Right lobe of liver (tissue), 6 donors: ENCODE measurements around the gene TMEM114. TPM values are rescaled to one million over a fixed set of nuclear protein-coding genes. Genes with fewer than 3 reads are reported as not detected.

Experiments used
- ATAC-seq, 4 donors: fragments of 200-7000 bp; cut with Tn5 transposase; one replicate each; pipeline ENCODE4 v1.9.1; 2020; ENCODE audit warnings: mild to moderate bottlenecking in 4 of 4, moderate library complexity in 4 of 4
- DNase-seq, 3 donors: peaks; one replicate each; pipeline ENCODE4 v3.0.0-alpha.2; 2020
- H3K27ac ChIP-seq, 3 donors: fragments of 200-600 bp; one replicate each; pipeline ENCODE4 v1.8.0; 2022
- H3K27me3 ChIP-seq, 2 donors: fragments of 200-600 bp; one replicate each; pipeline ENCODE4 v1.8.0; 2022
- H3K36me3 ChIP-seq, 4 donors: fragments of 200-600 bp; sonication (generic) in 1 of 4; one replicate each; pipeline versions ENCODE4 v1.5.1 to v1.8.0; 2017 to 2022; ENCODE audit warnings: control low read depth in 1 of 4
- H3K4me1 ChIP-seq, 4 donors: fragments of 200-600 bp; sonication (generic) in 1 of 4; one replicate each; pipeline versions ENCODE4 v1.5.1 to v1.8.0; 2017 to 2022; ENCODE audit warnings: control low read depth in 1 of 4
- H3K4me3 ChIP-seq, 3 donors: fragments of 200-600 bp; one replicate each; pipeline ENCODE4 v1.8.0; 2022
- H3K9me3 ChIP-seq, 4 donors: fragments of 200-600 bp; sonication (generic) in 1 of 4; one replicate each; pipeline versions ENCODE4 v1.5.1 to v1.8.0; 2017 to 2022; ENCODE audit warnings: control low read depth in 1 of 4
- POLR2A ChIP-seq: fragments of 450-650 bp; IDR thresholded peaks from one replicate; pipeline ENCODE4 v1.6.1; 2017; ENCODE audit warnings: antibody characterized with exemption, mild to moderate bottlenecking
- WGBS: methylation state at CpG from one replicate; pipeline ENCODE4 v1.1.6; 2018; ENCODE audit warnings: low coverage, low lambda C conversion rate; ENCODE audit not compliant: insufficient coverage; ENCODE audit errors: missing lambda C conversion rate; 5-methylcytosine and 5-hydroxymethylcytosine counted together
- intact Hi-C, 2 donors: fragments of 100-400 bp; cut with DNase I; formaldehyde crosslinking; loops; one replicate each; pipeline versions ENCODE4 v1.11.2 to v1.14.1; 2022
- total RNA-seq, 6 experiments: library from RNA; depleted of rRNA in 2 of 6; stranded (reverse); fragments of >200 nt in 2 of 6; fragmentation: NEBNext Ultra II Directional in 3 of 6; extraction: Animal tissue kit (Norgen Biotek cat#: 25700) in 3 of 6; gene quantifications; one replicate each; pipeline versions ENCODE4 v1.1.0 to v1.2.4, GENCODE V29; 2016 to 2023
- TF ChIP-seq, protein P1 (sequence below), 4 donors: fragments of 200-600 bp in 3 of 4; fragments of 450-650 bp in 1 of 4; IDR thresholded peaks; one replicate each; pipeline versions ENCODE4 v1.5.1 to v1.8.0; 2016 to 2022; ENCODE audit warnings: antibody characterized with exemption in 4 of 4, mild to moderate bottlenecking in 2 of 4
- donor health status: DM: no; HTN: yes; CAD: no.
- donor health status: DM: no; HTN: no; CAD: no.
- donor health status: DM: no; HTN: no; CAD: no.
- donor health status: DM: no; HTN: yes; CAD: no.
- donor health status: DM: no; HTN: yes; CAD: no.

Gene TMEM114
- total RNA-seq, 6 experiments from 2014 or later = not detected

DNA sequence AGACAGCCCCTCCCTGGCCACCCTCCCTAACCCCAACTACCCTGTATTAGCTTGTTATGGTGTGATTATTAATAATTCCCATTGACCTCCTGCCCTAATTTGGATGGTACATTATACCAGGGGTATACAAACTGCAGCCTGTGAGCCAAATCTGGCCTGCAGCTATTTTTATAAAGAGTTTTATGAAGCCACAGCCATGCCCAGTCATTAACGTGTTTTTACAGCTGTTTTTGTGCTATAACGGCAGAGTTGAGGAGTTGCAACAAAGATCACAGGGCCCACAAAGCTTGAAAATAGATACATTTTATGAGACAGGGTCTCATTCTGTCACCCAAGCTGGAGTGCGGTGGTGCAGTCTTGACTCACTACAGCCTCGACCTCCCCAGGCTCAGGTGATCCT lies 37.1 kb upstream of the TMEM114 start:
- TF ChIP-seq, protein P1, sequence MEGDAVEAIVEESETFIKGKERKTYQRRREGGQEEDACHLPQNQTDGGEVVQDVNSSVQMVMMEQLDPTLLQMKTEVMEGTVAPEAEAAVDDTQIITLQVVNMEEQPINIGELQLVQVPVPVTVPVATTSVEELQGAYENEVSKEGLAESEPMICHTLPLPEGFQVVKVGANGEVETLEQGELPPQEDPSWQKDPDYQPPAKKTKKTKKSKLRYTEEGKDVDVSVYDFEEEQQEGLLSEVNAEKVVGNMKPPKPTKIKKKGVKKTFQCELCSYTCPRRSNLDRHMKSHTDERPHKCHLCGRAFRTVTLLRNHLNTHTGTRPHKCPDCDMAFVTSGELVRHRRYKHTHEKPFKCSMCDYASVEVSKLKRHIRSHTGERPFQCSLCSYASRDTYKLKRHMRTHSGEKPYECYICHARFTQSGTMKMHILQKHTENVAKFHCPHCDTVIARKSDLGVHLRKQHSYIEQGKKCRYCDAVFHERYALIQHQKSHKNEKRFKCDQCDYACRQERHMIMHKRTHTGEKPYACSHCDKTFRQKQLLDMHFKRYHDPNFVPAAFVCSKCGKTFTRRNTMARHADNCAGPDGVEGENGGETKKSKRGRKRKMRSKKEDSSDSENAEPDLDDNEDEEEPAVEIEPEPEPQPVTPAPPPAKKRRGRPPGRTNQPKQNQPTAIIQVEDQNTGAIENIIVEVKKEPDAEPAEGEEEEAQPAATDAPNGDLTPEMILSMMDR (IDR thresholded peaks at IDR 0.05) = no peak
- TF ChIP-seq POLR2A = no peak
- ATAC-seq (no peak), DNase-seq (no peak)
- Histone ChIP-seq H3K27me3 (no peaks in the 10 kb centered on the region), H3K36me3 (peaks cover 0 to 63% (median 15%) of the 10 kb centered on the region in 4 donors), H3K9me3 (no peaks in the 10 kb centered on the region), H3K27ac (no peak overlapping the region), H3K4me3 (no peak overlapping the region), H3K4me1 (peaks cover 0 to 4% (median 0%) of the 10 kb centered on the region in 4 donors)
- WGBS = 94% methylated on average over 4 of the region's 4 CpGs
- intact Hi-C loops = no loop called here

DNA sequence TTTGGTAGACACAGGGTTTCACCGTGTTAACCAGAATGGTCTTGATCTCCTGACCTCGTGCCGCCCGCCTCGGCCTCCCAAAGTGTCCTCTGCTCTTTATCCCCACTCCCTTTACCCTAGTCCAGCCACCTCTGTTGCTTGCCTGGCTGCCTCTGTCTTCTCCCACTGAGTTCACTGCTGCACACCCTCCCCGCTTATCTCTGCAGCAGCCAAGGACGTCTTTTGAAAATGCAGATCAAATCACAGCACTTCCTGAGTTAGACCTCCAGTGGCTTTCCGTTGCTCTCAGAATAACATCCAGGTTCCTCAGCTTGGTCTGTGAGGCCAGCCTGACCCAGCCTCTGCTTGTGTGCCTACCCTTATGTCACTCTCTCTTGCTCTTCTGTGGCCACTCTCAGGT lies 36.6 kb upstream of the TMEM114 start:
- H3K4me3 ChIP-seq = no peak overlapping the region
- no peak overlapping the region for H3K27ac ChIP-seq
- H3K9me3 ChIP-seq = no peaks in the 10 kb centered on the region
- TF ChIP-seq POLR2A = no peak
- TF ChIP-seq, protein P1 (IDR thresholded peaks at IDR 0.05) = no peak
- DNase-seq (no peak), ATAC-seq (no peak)
- WGBS = 80% methylated on average over 4 of the region's 8 CpGs
- intact Hi-C loops = no loop called here
- H3K36me3 ChIP-seq = peaks cover 0 to 59% (median 15%) of the 10 kb centered on the region in 4 donors
- no peaks in the 10 kb centered on the region for H3K27me3 ChIP-seq
- H3K4me1 ChIP-seq = peaks cover 0 to 6% (median 0%) of the 10 kb centered on the region in 4 donors

DNA sequence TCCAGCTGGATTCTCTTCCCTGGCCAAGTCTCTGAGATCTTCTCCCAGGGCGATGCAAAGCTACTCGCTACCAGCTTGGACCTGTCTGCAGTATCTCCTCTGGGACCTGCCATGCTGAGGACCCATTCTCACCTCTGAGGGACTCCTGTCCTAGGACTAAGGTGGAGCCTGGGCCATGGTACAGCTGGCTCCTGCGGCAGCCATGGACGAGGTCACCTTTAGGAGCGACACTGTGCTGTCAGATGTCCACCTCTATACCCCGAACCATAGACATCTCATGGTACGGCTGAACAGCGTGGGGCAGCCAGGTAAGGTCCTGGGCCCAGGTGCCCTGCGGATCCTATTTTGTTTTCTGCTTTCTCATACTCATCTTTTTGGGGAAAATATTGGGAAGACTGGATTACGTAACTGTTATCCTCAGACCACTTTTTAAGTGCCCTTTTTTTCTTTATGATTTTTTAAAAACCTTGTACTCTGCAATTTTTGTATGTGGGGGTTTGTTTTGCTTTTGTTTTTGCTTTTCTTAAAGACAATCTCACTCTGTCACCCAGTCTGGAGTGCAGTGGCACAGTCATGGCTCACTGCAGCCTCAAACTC lies 35.3 kb upstream of the TMEM114 start:
- Histone ChIP-seq H3K4me1 (peaks cover 0 to 6% (median 0%) of the 10 kb centered on the region in 4 donors), H3K4me3 (no peak overlapping the region), H3K36me3 (peaks cover 0 to 52% (median 15%) of the 10 kb centered on the region in 4 donors), H3K27ac (no peak overlapping the region), H3K27me3 (no peaks in the 10 kb centered on the region), H3K9me3 (no peaks in the 10 kb centered on the region)
- intact Hi-C loops = no loop called here
- ATAC-seq (no peak), DNase-seq (no peak)
- TF ChIP-seq, protein P1 (IDR thresholded peaks at IDR 0.05) = no peak
- no peak for TF ChIP-seq POLR2A
- 100% methylated on average over 3 of the region's 10 CpGs for WGBS

DNA sequence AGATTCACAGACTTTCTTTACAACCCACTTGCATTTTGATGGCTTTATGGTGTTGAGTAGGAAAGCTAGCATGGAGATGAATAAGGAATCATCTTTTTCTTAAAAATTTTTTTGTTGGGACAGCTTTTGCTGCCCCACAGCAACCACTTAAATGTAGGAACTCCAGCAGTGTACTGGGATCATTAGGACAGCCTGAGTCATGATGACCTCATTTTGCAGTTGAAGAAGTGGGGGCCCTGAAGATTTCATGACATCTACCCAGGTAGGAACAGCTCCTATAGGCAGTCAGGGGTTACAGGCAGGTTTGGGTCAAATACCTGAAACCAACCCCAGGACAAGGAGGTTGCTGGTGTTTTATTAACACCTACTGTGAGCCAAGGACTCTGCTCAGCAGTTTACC lies 33.3 kb upstream of the TMEM114 start:
- Histone ChIP-seq H3K4me1 (peaks cover 0 to 6% (median 0%) of the 10 kb centered on the region in 4 donors), H3K36me3 (peaks cover 0 to 32% (median 6%) of the 10 kb centered on the region in 4 donors), H3K9me3 (no peaks in the 10 kb centered on the region), H3K4me3 (no peak overlapping the region), H3K27ac (no peak overlapping the region), H3K27me3 (no peaks in the 10 kb centered on the region)
- intact Hi-C loops = no loop called here
- DNase-seq (no peak), ATAC-seq (no peak)
- TF ChIP-seq, protein P1 (IDR thresholded peaks at IDR 0.05) = no peak
- TF ChIP-seq POLR2A = no peak

DNA sequence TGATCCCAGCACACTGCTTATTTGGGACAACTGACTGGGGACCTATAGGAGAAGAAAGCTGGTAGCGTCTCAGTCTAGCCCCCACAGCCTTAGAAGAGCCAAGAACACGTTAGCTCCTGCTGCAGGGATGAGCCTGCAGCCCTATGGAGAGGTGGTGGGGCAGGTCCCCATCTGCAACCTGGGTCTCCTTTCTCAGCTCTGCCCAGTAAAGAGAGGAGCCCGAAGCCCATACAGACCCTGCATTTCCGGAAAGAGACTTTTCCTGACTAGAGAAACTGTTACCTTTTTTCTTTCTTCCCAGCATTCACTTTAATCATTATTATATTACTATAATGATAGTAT lies 32.0 kb upstream of the TMEM114 start:
- intact Hi-C loops = no loop called here
- 14% methylated on average over 3 of the region's 4 CpGs for WGBS
- peak overlapping the region in 1 of 3 donors; percentile 77 for H3K27ac ChIP-seq
- no peak for TF ChIP-seq POLR2A
- TF ChIP-seq, protein P1 (IDR thresholded peaks at IDR 0.05) = no peak
- H3K4me1 ChIP-seq = peaks cover 0 to 6% (median 0%) of the 10 kb centered on the region in 4 donors
- peak overlapping the region; percentile 77 to 99 (median 84) for H3K4me3 ChIP-seq
- H3K36me3 ChIP-seq = peaks cover 0 to 19% (median 2%) of the 10 kb centered on the region in 4 donors
- H3K27me3 ChIP-seq = no peaks in the 10 kb centered on the region
- DNase-seq (no peak), ATAC-seq (peak in 2 of 4 donors; percentile 5 to 6)
- no peaks in the 10 kb centered on the region for H3K9me3 ChIP-seq
